K562 (cell line): ENCODE measurements around the gene RREB1. TPM values are rescaled to one million over a fixed set of nuclear protein-coding genes. Genes with fewer than 3 reads are reported as not detected.
"Not testable (repeated sequence)": the region's sequence is repeated elsewhere in the genome, so short reads cannot be mapped to it uniquely, and the experiment has no call there.

Experiments
- ATAC-seq: fragments of 200-7000 bp; cut with Tn5 transposase; 3 replicates; pipeline ENCODE4 v1.9.1; 2020; ENCODE audit warnings: moderate library complexity
- BruUV-seq: library from RNA; stranded (reverse); fragments of 400-500 nt; replicated peaks from 2 replicates; lab custom pipeline; 2021; lab: Mats Ljungman, UMichigan
- CTCF ChIA-PET: fragments of 300-600 bp; formaldehyde crosslinking; extraction: SDS; loops from one replicate; lab custom pipeline; 2021; ENCODE audit warnings: low intra/inter-chr PET ratio; lab: Yijun Ruan, JAX
- POLR2A ChIA-PET: fragments of 300-600, 350-650 bp; sonication (Branson Sonifier 250); formaldehyde crosslinking; extraction: SDS; loops from one replicate; lab custom pipeline; 2021; ENCODE audit warnings: antibody characterized with exemption, inconsistent platforms; lab: Yijun Ruan, JAX
- DNase-seq, 4 experiments: peaks; one replicate each; pipeline versions ENCODE4 v3.0.0 to v3.0.0-alpha.2; 2011 to 2018; ENCODE audit warnings: low spot score in 3 of 4, mixed read lengths in 3 of 4; ENCODE audit errors: extremely low read depth in 1 of 4
- FAIRE-seq: peaks from 2 replicates; lab custom pipeline; 2011; peaks lifted over from hg19 to GRCh38; lab: Jason Lieb, UNC
- H2AFZ ChIP-seq: 2 replicates; pipeline ENCODE4 v1.6.0; 2011; ENCODE audit warnings: low read depth, low read length, control low read depth, inconsistent platforms
- H3K27ac ChIP-seq: fragments of 200-600 bp; 3 replicates; pipeline ENCODE4 v1.8.0; 2011; ENCODE audit warnings: low read depth, mild to moderate bottlenecking, control low read depth, inconsistent platforms, low read length, moderate library complexity, mixed read lengths; ENCODE audit errors: extremely low read depth
- H3K27me3 ChIP-seq, 2 experiments: fragments of 300-600 bp in 1 of 2; 2 replicates in 1 of 2; 3 replicates in 1 of 2; pipeline versions ENCODE4 v1.6.0 to v1.8.0; 2011; ENCODE audit warnings: inconsistent platforms in 2 of 2, low read length in 2 of 2, mild to moderate bottlenecking in 1 of 2, mixed read lengths in 1 of 2, moderate library complexity in 1 of 2; ENCODE audit not compliant: control insufficient read depth in 2 of 2, insufficient read depth in 2 of 2
- H3K36me3 ChIP-seq: fragments of 300-600 bp; 3 replicates; pipeline ENCODE4 v1.8.0; 2011; ENCODE audit warnings: mild to moderate bottlenecking, low read length, inconsistent platforms; ENCODE audit not compliant: control insufficient read depth, insufficient read depth
- H3K4me1 ChIP-seq, 2 experiments: fragments of 200-600 bp in 1 of 2; replicated peaks in 1 of 2; 2 replicates in 1 of 2; 3 replicates in 1 of 2; pipeline versions ENCODE4 v1.5.1 to v1.8.0; 2011; ENCODE audit warnings: inconsistent platforms in 2 of 2, low read length in 2 of 2, mild to moderate bottlenecking in 1 of 2, mixed read lengths in 1 of 2, moderate library complexity in 1 of 2; ENCODE audit not compliant: control insufficient read depth in 2 of 2, insufficient read depth in 2 of 2
- H3K4me2 ChIP-seq: 2 replicates; pipeline ENCODE4 v1.6.1; 2011; ENCODE audit warnings: low read length, control low read depth, inconsistent platforms, mixed read lengths; ENCODE audit not compliant: insufficient read depth
- H3K4me3 ChIP-seq: fragments of 200-600 bp; sonication (generic), shearing (Covaris generic); 2 replicates; pipeline ENCODE4 v1.5.1; 2016; ENCODE audit warnings: control low read depth, inconsistent platforms
- H3K79me2 ChIP-seq: fragments of 200-600 bp; 3 replicates; pipeline ENCODE4 v1.8.0; 2011; ENCODE audit warnings: low read length, inconsistent platforms; ENCODE audit not compliant: control insufficient read depth, insufficient read depth
- H3K9ac ChIP-seq, 2 experiments: 2 replicates each; pipeline versions ENCODE4 v1.6.0 to v1.6.1; 2011; ENCODE audit warnings: low read depth in 2 of 2, low read length in 2 of 2, control low read depth in 1 of 2, inconsistent platforms in 1 of 2, mild to moderate bottlenecking in 1 of 2, mixed read lengths in 1 of 2; ENCODE audit not compliant: insufficient read depth in 1 of 2
- H3K9me1 ChIP-seq: one replicate; pipeline ENCODE4 v1.6.0; 2011; ENCODE audit warnings: inconsistent platforms, mild to moderate bottlenecking, low read length, moderate library complexity; ENCODE audit not compliant: control insufficient read depth, insufficient read depth
- H3K9me3 ChIP-seq: replicated peaks from 2 replicates; pipeline ENCODE4 v1.5.1; 2011; ENCODE audit warnings: low read depth, low read length, inconsistent platforms; ENCODE audit not compliant: control insufficient read depth, insufficient read depth
- H4K20me1 ChIP-seq: replicated peaks from 2 replicates; pipeline ENCODE4 v1.6.1; 2011; ENCODE audit warnings: low read length, inconsistent platforms, mixed read lengths; ENCODE audit not compliant: control insufficient read depth, insufficient read depth
- ARNT ChIP-seq, 2 experiments: fragments of 450-650 bp; IDR thresholded peaks; 2 replicates each; pipeline ENCODE4 v1.6.1; 2016; ENCODE audit warnings: mild to moderate bottlenecking in 1 of 2
- GTF2F1 ChIP-seq: IDR thresholded peaks from 2 replicates; pipeline ENCODE4 v1.6.1; 2011; ENCODE audit warnings: low read depth, low read length, improper control_type of control experiment
- MCM5 ChIP-seq: fragments of 450-650 bp; IDR thresholded peaks from 2 replicates; pipeline ENCODE4 v1.6.1; 2016; ENCODE audit warnings: low read depth
- NCOA1 ChIP-seq: fragments of 450-650 bp; IDR thresholded peaks from 2 replicates; pipeline ENCODE4 v1.6.1; 2016; ENCODE audit warnings: low read depth
- NFIX ChIP-seq: fragments of 250-450 bp; sonication (Bioruptor Pico); IDR thresholded peaks from 2 replicates; pipeline ENCODE4 v1.4.0; 2020; ENCODE audit warnings: low read depth, mild to moderate bottlenecking, moderate library complexity
- RBM17 ChIP-seq: fragments of 200-400 bp; formaldehyde crosslinking; IDR thresholded peaks from 2 replicates; pipeline ENCODE4 v1.6.1; 2017; ENCODE audit warnings: low read depth, mild to moderate bottlenecking, low read length, borderline replicate concordance
- ZBED1 ChIP-seq: IDR thresholded peaks from 2 replicates; pipeline ENCODE4 v1.6.1; 2014
- WGBS: fragments of 100-300 bp; shearing (Covaris generic); methylation state at CpG from one replicate; pipeline ENCODE4 v1.1.6; 2016; ENCODE audit warnings: low coverage, mixed read lengths; ENCODE audit not compliant: insufficient coverage; ENCODE audit errors: missing lambda C conversion rate; 5-methylcytosine and 5-hydroxymethylcytosine counted together
- in situ Hi-C: fragments of 300-500 bp; cut with MboI; formaldehyde crosslinking; loops from 4 replicates; pipeline ENCODE4 v1.15.0; 2018; ENCODE audit warnings: inconsistent platforms, mixed read lengths
- intact Hi-C: fragments of 100-400 bp; cut with micrococcal nuclease; formaldehyde crosslinking; loops from 2 replicates; pipeline ENCODE4 v1.14.2; 2022
- polyA plus RNA-seq, 8 experiments: library from polyadenylated mRNA; depleted of rRNA in 4 of 8; stranded (reverse) in 5 of 8; unstranded in 3 of 8; fragments of >200 nt; fragmentation: Nextera tagmentation in 2 of 8; fragmentation: Illumina TruSeq in 1 of 8; extraction: Ambion mirVana in 2 of 8; extraction: Trizol in 1 of 8; gene quantifications; 2 replicates each; pipeline versions ENCODE4 v1.2.1 to v1.2.3, GENCODE V29; 2011 to 2014; ENCODE audit warnings: inconsistent platforms in 1 of 8, missing spikeins in 1 of 8
- total RNA-seq, 7 experiments: library from RNA; depleted of rRNA in 6 of 7; stranded (reverse); fragments of >200 nt in 6 of 7; fragmentation: Illumina TruSeq in 2 of 7; extraction: Trizol in 2 of 7; gene quantifications; 2 replicates each; pipeline versions ENCODE4 v1.2.1 to v1.2.3, GENCODE V29; 2011 to 2021; ENCODE audit warnings: low replicate concordance in 1 of 7
- TF ChIP-seq, protein P1 (sequence below): fragments of 450-650 bp; IDR thresholded peaks from 2 replicates; pipeline ENCODE4 v1.6.1; 2016; ENCODE audit warnings: missing biosample characterization, missing genetic modification characterization

The RREB1 gene
- total and polyA plus RNA-seq, 9 of the 15 experiments (the other 6 are each of a cell fraction or from before 2014, with no cell fraction given): 3.3 to 64.2 (median 19.3) TPM

DNA sequence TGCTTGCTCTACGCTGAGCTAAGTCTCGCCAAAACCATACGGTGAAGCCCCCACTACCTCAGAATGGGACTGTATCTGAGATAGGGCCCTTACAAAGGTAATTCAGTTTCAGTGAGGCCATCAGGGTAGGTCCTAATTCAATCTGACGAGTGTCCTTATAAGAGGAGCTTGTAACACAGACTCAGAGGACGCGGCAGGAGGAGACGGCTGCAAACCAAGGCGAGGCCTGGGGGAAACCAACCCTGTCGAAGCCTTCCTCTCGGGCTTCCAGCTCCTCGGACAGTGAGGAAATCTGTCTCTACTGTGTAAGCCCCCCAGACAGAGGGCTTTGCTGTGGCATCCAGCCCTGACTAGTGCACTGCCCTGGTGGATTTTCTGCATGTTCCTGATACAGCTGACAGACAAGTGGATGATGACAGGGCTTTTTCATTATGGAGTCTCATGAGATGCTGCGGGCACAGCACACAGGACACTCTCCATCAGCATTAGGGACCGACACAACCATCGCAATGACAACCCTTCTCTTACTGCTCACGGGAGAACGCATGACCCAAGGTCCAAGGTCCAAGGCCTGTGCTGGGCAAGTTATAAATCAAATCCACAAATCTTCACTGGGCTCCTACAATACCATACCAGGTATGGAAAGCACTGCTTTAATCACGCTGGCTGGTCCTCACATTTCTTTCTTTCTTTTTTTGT is 157.1 kb downstream of the RREB1 start (continued):
- TF ChIP-seq ZBED1 (no peak), GTF2F1 (no peak), MCM5 (no peak), ARNT (IDR thresholded peaks at IDR 0.05) (no peak), NFIX (no peak), RBM17 (no peak), NCOA1 (no peak)
- TF ChIP-seq, protein P1, sequence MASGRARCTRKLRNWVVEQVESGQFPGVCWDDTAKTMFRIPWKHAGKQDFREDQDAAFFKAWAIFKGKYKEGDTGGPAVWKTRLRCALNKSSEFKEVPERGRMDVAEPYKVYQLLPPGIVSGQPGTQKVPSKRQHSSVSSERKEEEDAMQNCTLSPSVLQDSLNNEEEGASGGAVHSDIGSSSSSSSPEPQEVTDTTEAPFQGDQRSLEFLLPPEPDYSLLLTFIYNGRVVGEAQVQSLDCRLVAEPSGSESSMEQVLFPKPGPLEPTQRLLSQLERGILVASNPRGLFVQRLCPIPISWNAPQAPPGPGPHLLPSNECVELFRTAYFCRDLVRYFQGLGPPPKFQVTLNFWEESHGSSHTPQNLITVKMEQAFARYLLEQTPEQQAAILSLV: no peak

DNA sequence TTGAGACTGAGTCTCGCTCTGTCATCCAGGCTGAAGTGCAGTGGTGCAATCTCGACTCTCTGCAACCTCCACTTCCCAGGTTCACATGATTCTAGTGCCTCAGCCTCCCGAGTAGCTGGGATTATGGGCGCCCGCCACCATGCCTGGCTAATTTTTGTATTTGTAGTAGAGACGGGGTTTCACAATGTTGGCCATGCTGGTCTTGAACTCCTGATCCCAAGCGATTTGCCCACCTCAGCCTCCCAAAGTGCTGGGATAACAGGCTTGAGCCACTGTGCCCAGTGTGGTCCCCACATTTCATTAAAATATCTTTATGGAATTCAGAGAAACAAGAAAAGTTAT is 157.6 kb downstream of the RREB1 start:
- H3K4me2 ChIP-seq, ATAC-seq, H3K4me3 ChIP-seq, BruUV-seq, H4K20me1 ChIP-seq, H2AFZ ChIP-seq, H3K27ac ChIP-seq, CTCF ChIA-PET, H3K9ac ChIP-seq, H3K9me1 ChIP-seq, H3K9me3 ChIP-seq, in situ Hi-C loops, DNase-seq, FAIRE-seq, intact Hi-C loops, H3K36me3 ChIP-seq, H3K79me2 ChIP-seq: not testable (repeated sequence)
- POLR2A ChIA-PET: interaction anchor here (1.1 to 1.3 kb wide), 2 partner anchors 10 to 12 kb away, joined by 3 read pairs; no protein-coding TSS in a partner anchor
- Histone ChIP-seq H3K27me3 (peaks cover 33 to 46% of the 10 kb centered on the region in 2 experiments; a peak in 4 of 5 replicates), H3K4me1 (peaks cover 12 to 29% of the 10 kb centered on the region in 2 experiments)
- 22% methylated on average over 7 of the region's 7 CpGs for WGBS
